GM18498 (cell line): Measurements from ENCODE around the gene FAM221B.

Source experiments
- ATAC-seq: cut with Tn5 transposase; IDR thresholded peaks from one replicate; pipeline ENCODE4 v1.9.1; 2021; ENCODE audit warnings: mild to moderate bottlenecking, moderate library complexity; ENCODE audit not compliant: unreplicated experiment

FAM221B gene

GRCh38 chr9:35828716-35829083, at the start of gene FAM221B:
FAM221B (minus strand) TSS chr9:35828732; CDS start chr9:35826161, 2,571 bp downstream.
- ATAC-seq: peak; percentile 3

GRCh38 chr9:35872505-35872904, 44.0 kb upstream of the FAM221B start:
- ATAC-seq: no peak

GRCh38 chr9:35871545-35871944, 43.0 kb upstream of the FAM221B start:
- ATAC-seq: no peak

GRCh38 chr9:35870351-35870923, 41.9 kb upstream of the FAM221B start, which contains the start of gene OR13J1:
OR13J1 (minus strand) TSS chr9:35870401; CDS start chr9:35870401, 0 bp downstream.
- no peak for ATAC-seq

GRCh38 chr9:35869621-35870216, 41.2 kb upstream of the FAM221B start:
- no peak for ATAC-seq

- no peak for ATAC-seq
These were observed 40.4 kb upstream of the FAM221B start for GRCh38 chr9:35868933-35869332.

- no peak for ATAC-seq
These were observed 39.0 kb upstream of the FAM221B start for GRCh38 chr9:35867538-35867937.

GRCh38 chr9:35864695-35865255, 36.2 kb upstream of the FAM221B start:
- ATAC-seq: no peak

- ATAC-seq: no peak
These were observed 35.1 kb upstream of the FAM221B start for GRCh38 chr9:35863583-35863982.

- ATAC-seq: no peak
These were observed 33.8 kb upstream of the FAM221B start for GRCh38 chr9:35862328-35862727.

- ATAC-seq: no peak
These were observed 32.8 kb upstream of the FAM221B start for GRCh38 chr9:35861161-35861897.

- ATAC-seq: no peak
These were observed 31.4 kb upstream of the FAM221B start for GRCh38 chr9:35859990-35860339.

- no peak for ATAC-seq
These were observed 30.9 kb upstream of the FAM221B start for GRCh38 chr9:35859310-35859989.

- no peak for ATAC-seq
These were observed 29.9 kb upstream of the FAM221B start for GRCh38 chr9:35858458-35858857.

GRCh38 chr9:35856882-35857281, 28.4 kb upstream of the FAM221B start:
- no peak for ATAC-seq

- no peak for ATAC-seq
These were observed 27.7 kb upstream of the FAM221B start for GRCh38 chr9:35856206-35856605.

GRCh38 chr9:35854091-35854762, 25.7 kb upstream of the FAM221B start:
- ATAC-seq: no peak

- ATAC-seq: no peak
These were observed 24.6 kb upstream of the FAM221B start for GRCh38 chr9:35852876-35853865.

GRCh38 chr9:35852267-35852815, 23.8 kb upstream of the FAM221B start:
- no peak for ATAC-seq
